SK-N-SH treated with all-trans-retinoic acid at 6 μM for 48 hours (cell line): ENCODE measurements around the gene TBCD.

Experiments
- CREB5 ChIP-seq: fragments of 250-450 bp; sonication (Bioruptor Pico); IDR thresholded peaks from 2 replicates; pipeline ENCODE4 v1.5.1; 2020; ENCODE audit warnings: low read depth, mild to moderate bottlenecking, moderate library complexity
- ESRRG ChIP-seq: fragments of 250-450 bp; sonication (Bioruptor Pico); IDR thresholded peaks from 2 replicates; pipeline ENCODE4 v1.6.1; 2021; ENCODE audit warnings: mild to moderate bottlenecking
- ISL1 ChIP-seq: fragments of 250-450 bp; sonication (Bioruptor Pico); IDR thresholded peaks from 2 replicates; pipeline ENCODE4 v2.1.2; 2022; ENCODE audit warnings: mild to moderate bottlenecking, moderate library complexity

GRCh38 chr17:82978765-82979349, 227.0 kb downstream of the TBCD start:
- no peak for TF ChIP-seq CREB5 (CRISPR knock-in tag)
- TF ChIP-seq ESRRG = no peak
- TF ChIP-seq ISL1 (CRISPR knock-in tag) = no peak
